ENCODE data around the gene ZSWIM2.
A peak's percentile ranks its signal among the peaks of the same experiment; 100 is the strongest.

ZSWIM2 gene

GRCh38 chr2:186879312-186879711 is 30.3 kb upstream of the ZSWIM2 start:
- H3K79me1 ChIP-seq (ENCODE audit: low read length) = no peaks in the 10 kb centered on the region
- peak; percentile 19 to 48 for DNase-seq
- H2BK120ac ChIP-seq (ENCODE audit: insufficient read depth, low read length, poor library complexity) = no peak overlapping the region
- H2AFZ ChIP-seq (ENCODE audit: insufficient read depth, low read length, poor library complexity) = no peak overlapping the region
- H3K4ac ChIP-seq (ENCODE audit: low read depth, low read length) = no peak overlapping the region
- no peak overlapping the region for H2BK5ac ChIP-seq (ENCODE audit: low read depth, low read length, poor library complexity)
- no peak overlapping the region for H3K9ac ChIP-seq (ENCODE audit: low read length)
- no peaks in the 10 kb centered on the region for H3K27me3 ChIP-seq (ENCODE audit: insufficient read depth, low read length)
- no peak overlapping the region for H2AK5ac ChIP-seq (ENCODE audit: low read length)
- H4K91ac ChIP-seq (ENCODE audit: low read depth, low read length) = no peak overlapping the region
- H3K4me1 ChIP-seq (ENCODE audit: control insufficient read depth in 1 of 2, insufficient read depth in 2 of 2, low read length in 2 of 2) = no peaks in the 10 kb centered on the region
- H3K9me3 ChIP-seq (ENCODE audit: insufficient read depth, low read depth, low read length) = no peaks in the 10 kb centered on the region
- no peak overlapping the region for H4K8ac ChIP-seq (ENCODE audit: low read depth, low read length)
- H3K4me3 ChIP-seq (ENCODE audit: low read depth, low read length) = no peak overlapping the region
- H3K79me2 ChIP-seq (ENCODE audit: control insufficient read depth, insufficient read depth, low read length, poor library complexity) = no peaks in the 10 kb centered on the region
- no peak overlapping the region for H3K27ac ChIP-seq (ENCODE audit: low read depth, low read length)
- no peak overlapping the region for H3K4me2 ChIP-seq (ENCODE audit: low read length)
- H4K12ac ChIP-seq (ENCODE audit: low read depth, low read length) = no peak overlapping the region
- no peaks in the 10 kb centered on the region for H3K36me3 ChIP-seq (ENCODE audit: control insufficient read depth in 1 of 2, insufficient read depth in 2 of 2, low read length in 2 of 2)
- H3K18ac ChIP-seq (ENCODE audit: low read length) = no peak overlapping the region
- no CpG with 5 or more reads among the region's 2 CpGs for WGBS (ENCODE audit: extremely low coverage, insufficient coverage, insufficient read length)
- H3K14ac ChIP-seq (ENCODE audit: low read length) = no peak overlapping the region
- no peak overlapping the region for H2BK12ac ChIP-seq (ENCODE audit: low read length)
- no peak overlapping the region for H3K23ac ChIP-seq (ENCODE audit: low read length)

DNA sequence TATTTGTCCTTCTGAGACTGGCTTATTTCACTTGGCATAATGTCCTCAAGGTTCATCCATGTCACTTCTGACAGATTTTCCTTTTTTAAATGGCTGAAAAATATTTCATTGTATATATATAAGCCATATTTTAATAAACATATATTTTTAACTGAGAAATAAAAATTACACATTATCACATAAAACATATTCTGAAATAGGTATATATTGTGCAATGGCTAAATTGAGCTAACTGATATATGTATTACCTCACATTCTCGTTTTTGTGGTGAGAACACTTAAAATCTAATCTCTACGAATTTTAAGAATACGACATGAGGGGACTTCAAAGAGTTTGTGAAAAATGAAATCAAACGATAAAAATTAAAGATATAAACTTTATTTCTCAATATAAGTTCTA is 25.7 kb upstream of the ZSWIM2 start:
- H3K9me3 ChIP-seq (ENCODE audit: insufficient read depth, low read depth, low read length) = no peaks in the 10 kb centered on the region
- no peaks in the 10 kb centered on the region for H3K4me1 ChIP-seq (ENCODE audit: control insufficient read depth in 1 of 2, insufficient read depth in 2 of 2, low read length in 2 of 2)
- no peaks in the 10 kb centered on the region for H3K36me3 ChIP-seq (ENCODE audit: control insufficient read depth in 1 of 2, insufficient read depth in 2 of 2, low read length in 2 of 2)
- H3K27me3 ChIP-seq (ENCODE audit: insufficient read depth, low read length) = no peaks in the 10 kb centered on the region
- DNase-seq = no peak
- H2AK5ac ChIP-seq (ENCODE audit: low read length) = no peak overlapping the region
- no CpG with 5 or more reads among the region's 4 CpGs for WGBS (ENCODE audit: extremely low coverage, insufficient coverage, insufficient read length)
- no peaks in the 10 kb centered on the region for H3K79me2 ChIP-seq (ENCODE audit: control insufficient read depth, insufficient read depth, low read length, poor library complexity)
- no peaks in the 10 kb centered on the region for H3K79me1 ChIP-seq (ENCODE audit: low read length)
- H3K14ac ChIP-seq (ENCODE audit: low read length) = no peak overlapping the region
- H3K27ac ChIP-seq (ENCODE audit: low read depth, low read length) = no peak overlapping the region
- H4K91ac ChIP-seq (ENCODE audit: low read depth, low read length) = no peak overlapping the region
- no peak overlapping the region for H4K12ac ChIP-seq (ENCODE audit: low read depth, low read length)
- H3K4ac ChIP-seq (ENCODE audit: low read depth, low read length) = no peak overlapping the region
- no peak overlapping the region for H4K8ac ChIP-seq (ENCODE audit: low read depth, low read length)
- H2BK120ac ChIP-seq (ENCODE audit: insufficient read depth, low read length, poor library complexity) = no peak overlapping the region
- H3K9ac ChIP-seq (ENCODE audit: low read length) = no peak overlapping the region
- no peak overlapping the region for H3K23ac ChIP-seq (ENCODE audit: low read length)
- no peak overlapping the region for H3K18ac ChIP-seq (ENCODE audit: low read length)
- no peak overlapping the region for H2BK12ac ChIP-seq (ENCODE audit: low read length)
- H2BK5ac ChIP-seq (ENCODE audit: low read depth, low read length, poor library complexity) = no peak overlapping the region
- no peak overlapping the region for H2AFZ ChIP-seq (ENCODE audit: insufficient read depth, low read length, poor library complexity)
- no peak overlapping the region for H3K4me2 ChIP-seq (ENCODE audit: low read length)
- H3K4me3 ChIP-seq (ENCODE audit: low read depth, low read length) = no peak overlapping the region

GRCh38 chr2:186871881-186872280 is 22.9 kb upstream of the ZSWIM2 start:
- no peak overlapping the region for H4K8ac ChIP-seq (ENCODE audit: low read depth, low read length)
- no peak overlapping the region for H3K18ac ChIP-seq (ENCODE audit: low read length)
- H4K12ac ChIP-seq (ENCODE audit: low read depth, low read length) = no peak overlapping the region
- no peaks in the 10 kb centered on the region for H3K79me1 ChIP-seq (ENCODE audit: low read length)
- H2AFZ ChIP-seq (ENCODE audit: insufficient read depth, low read length, poor library complexity) = no peak overlapping the region
- no peak overlapping the region for H3K4me3 ChIP-seq (ENCODE audit: low read depth, low read length)
- H3K36me3 ChIP-seq (ENCODE audit: control insufficient read depth in 1 of 2, insufficient read depth in 2 of 2, low read length in 2 of 2) = no peaks in the 10 kb centered on the region
- H4K91ac ChIP-seq (ENCODE audit: low read depth, low read length) = no peak overlapping the region
- no peak overlapping the region for H3K23ac ChIP-seq (ENCODE audit: low read length)
- H3K79me2 ChIP-seq (ENCODE audit: control insufficient read depth, insufficient read depth, low read length, poor library complexity) = no peaks in the 10 kb centered on the region
- no peak overlapping the region for H3K4me2 ChIP-seq (ENCODE audit: low read length)
- H3K4ac ChIP-seq (ENCODE audit: low read depth, low read length) = no peak overlapping the region
- DNase-seq = no peak
- H3K14ac ChIP-seq (ENCODE audit: low read length) = no peak overlapping the region
- H2BK120ac ChIP-seq (ENCODE audit: insufficient read depth, low read length, poor library complexity) = no peak overlapping the region
- no peak overlapping the region for H2AK5ac ChIP-seq (ENCODE audit: low read length)
- H3K27me3 ChIP-seq (ENCODE audit: insufficient read depth, low read length) = no peaks in the 10 kb centered on the region
- no peaks in the 10 kb centered on the region for H3K4me1 ChIP-seq (ENCODE audit: control insufficient read depth in 1 of 2, insufficient read depth in 2 of 2, low read length in 2 of 2)
- no peak overlapping the region for H3K27ac ChIP-seq (ENCODE audit: low read depth, low read length)
- H3K9me3 ChIP-seq (ENCODE audit: insufficient read depth, low read depth, low read length) = no peaks in the 10 kb centered on the region
- H2BK12ac ChIP-seq (ENCODE audit: low read length) = no peak overlapping the region
- H2BK5ac ChIP-seq (ENCODE audit: low read depth, low read length, poor library complexity) = no peak overlapping the region
- no peak overlapping the region for H3K9ac ChIP-seq (ENCODE audit: low read length)
- WGBS (ENCODE audit: extremely low coverage, insufficient coverage, insufficient read length) = no CpG with 5 or more reads among the region's 2 CpGs

DNA sequence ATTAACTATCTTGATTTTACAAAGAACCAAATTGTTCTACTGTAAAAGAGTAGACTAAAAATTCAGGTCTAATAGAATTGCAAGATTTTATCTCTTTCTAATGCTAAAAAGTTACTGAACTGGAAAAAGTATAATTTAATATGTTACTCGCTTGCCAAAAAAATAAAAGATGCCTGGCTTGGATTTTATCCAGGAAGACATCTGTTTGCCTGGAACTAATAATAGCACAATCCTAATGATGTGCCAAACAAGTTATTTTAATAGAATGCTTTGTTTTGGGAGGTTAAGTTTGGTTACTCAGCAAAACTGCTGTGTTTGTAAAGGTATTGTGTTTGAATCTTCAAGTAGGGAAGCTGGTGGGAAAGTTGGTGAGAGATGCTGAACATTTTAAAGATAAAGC is 19.4 kb upstream of the ZSWIM2 start:
- H3K79me1 ChIP-seq (ENCODE audit: low read length) = no peaks in the 10 kb centered on the region
- no peaks in the 10 kb centered on the region for H3K36me3 ChIP-seq (ENCODE audit: control insufficient read depth in 1 of 2, insufficient read depth in 2 of 2, low read length in 2 of 2)
- no peaks in the 10 kb centered on the region for H3K9me3 ChIP-seq (ENCODE audit: insufficient read depth, low read depth, low read length)
- H3K4me1 ChIP-seq (ENCODE audit: control insufficient read depth in 1 of 2, insufficient read depth in 2 of 2, low read length in 2 of 2) = no peaks in the 10 kb centered on the region
- H3K23ac ChIP-seq (ENCODE audit: low read length) = no peak overlapping the region
- no peak overlapping the region for H3K4ac ChIP-seq (ENCODE audit: low read depth, low read length)
- WGBS (ENCODE audit: extremely low coverage, insufficient coverage, insufficient read length) = no CpG with 5 or more reads among the region's 1 CpG
- no peak overlapping the region for H2BK5ac ChIP-seq (ENCODE audit: low read depth, low read length, poor library complexity)
- H2BK12ac ChIP-seq (ENCODE audit: low read length) = no peak overlapping the region
- H3K27ac ChIP-seq (ENCODE audit: low read depth, low read length) = no peak overlapping the region
- no peak overlapping the region for H2BK120ac ChIP-seq (ENCODE audit: insufficient read depth, low read length, poor library complexity)
- no peak overlapping the region for H4K91ac ChIP-seq (ENCODE audit: low read depth, low read length)
- DNase-seq = no peak
- no peak overlapping the region for H2AK5ac ChIP-seq (ENCODE audit: low read length)
- no peak overlapping the region for H3K9ac ChIP-seq (ENCODE audit: low read length)
- H2AFZ ChIP-seq (ENCODE audit: insufficient read depth, low read length, poor library complexity) = no peak overlapping the region
- H4K8ac ChIP-seq (ENCODE audit: low read depth, low read length) = no peak overlapping the region
- H4K12ac ChIP-seq (ENCODE audit: low read depth, low read length) = no peak overlapping the region
- H3K27me3 ChIP-seq (ENCODE audit: insufficient read depth, low read length) = no peaks in the 10 kb centered on the region
- H3K4me2 ChIP-seq (ENCODE audit: low read length) = no peak overlapping the region
- no peak overlapping the region for H3K4me3 ChIP-seq (ENCODE audit: low read depth, low read length)
- no peak overlapping the region for H3K14ac ChIP-seq (ENCODE audit: low read length)
- no peaks in the 10 kb centered on the region for H3K79me2 ChIP-seq (ENCODE audit: control insufficient read depth, insufficient read depth, low read length, poor library complexity)
- no peak overlapping the region for H3K18ac ChIP-seq (ENCODE audit: low read length)
